ENCODE results near the gene SLC17A7.

SLC17A7 gene

GRCh38 chr19:49441960-49442350, 628 bp upstream of the SLC17A7 start:
- H3K27me3 ChIP-seq (ENCODE audit: control insufficient read depth, insufficient read depth, low read length) = peaks cover 51% of the 10 kb centered on the region
- no peaks in the 10 kb centered on the region for H3K9me3 ChIP-seq (replicated peaks; ENCODE audit: low read length)
- peak overlapping the region; percentile 97 for H3K4me2 ChIP-seq (ENCODE audit: low read length)
- H3K4me3 ChIP-seq (ENCODE audit: low read length) = no peak overlapping the region
- no peaks in the 10 kb centered on the region for H3K36me3 ChIP-seq (ENCODE audit: insufficient read depth, low read length)
- no peaks in the 10 kb centered on the region for H3K4me1 ChIP-seq (ENCODE audit: control insufficient read depth, insufficient read depth, low read length)
- no peak overlapping the region for H3K9ac ChIP-seq (ENCODE audit: low read depth, low read length)

GRCh38 chr19:49440439-49441209, 703 bp downstream of the SLC17A7 start:
- Histone ChIP-seq H3K4me2 (ENCODE audit: low read length) (peak overlapping the region; percentile 63), H3K9ac (ENCODE audit: low read depth, low read length) (no peak overlapping the region), H3K36me3 (ENCODE audit: insufficient read depth, low read length) (no peaks in the 10 kb centered on the region), H3K4me3 (ENCODE audit: low read length) (no peak overlapping the region), H3K27me3 (ENCODE audit: control insufficient read depth, insufficient read depth, low read length) (peaks cover 64% of the 10 kb centered on the region), H3K9me3 (replicated peaks; ENCODE audit: low read length) (no peaks in the 10 kb centered on the region), H3K4me1 (ENCODE audit: control insufficient read depth, insufficient read depth, low read length) (no peaks in the 10 kb centered on the region)

- no peaks in the 10 kb centered on the region for H3K9me3 ChIP-seq (replicated peaks; ENCODE audit: low read length)
- peaks cover 72% of the 10 kb centered on the region for H3K27me3 ChIP-seq (ENCODE audit: control insufficient read depth, insufficient read depth, low read length)
- no peak overlapping the region for H3K4me2 ChIP-seq (ENCODE audit: low read length)
- no peak overlapping the region for H3K9ac ChIP-seq (ENCODE audit: low read depth, low read length)
- H3K4me1 ChIP-seq (ENCODE audit: control insufficient read depth, insufficient read depth, low read length) = no peaks in the 10 kb centered on the region
- no peaks in the 10 kb centered on the region for H3K36me3 ChIP-seq (ENCODE audit: insufficient read depth, low read length)
- H3K4me3 ChIP-seq (ENCODE audit: low read length) = no peak overlapping the region
These were observed 1.5 kb downstream of the SLC17A7 start for GRCh38 chr19:49439836-49440235.

- Histone ChIP-seq H3K9ac (ENCODE audit: low read depth, low read length) (no peak overlapping the region), H3K9me3 (replicated peaks; ENCODE audit: low read length) (no peaks in the 10 kb centered on the region), H3K4me2 (ENCODE audit: low read length) (no peak overlapping the region), H3K4me3 (ENCODE audit: low read length) (no peak overlapping the region), H3K27me3 (ENCODE audit: control insufficient read depth, insufficient read depth, low read length) (peaks cover 83% of the 10 kb centered on the region), H3K4me1 (ENCODE audit: control insufficient read depth, insufficient read depth, low read length) (no peaks in the 10 kb centered on the region), H3K36me3 (ENCODE audit: insufficient read depth, low read length) (no peaks in the 10 kb centered on the region)
These were observed 3.1 kb downstream of the SLC17A7 start for GRCh38 chr19:49438261-49438660.

GRCh38 chr19:49437231-49437630, 4.1 kb downstream of the SLC17A7 start:
- H3K9me3 ChIP-seq (replicated peaks; ENCODE audit: low read length) = no peaks in the 10 kb centered on the region
- no peak overlapping the region for H3K4me3 ChIP-seq (ENCODE audit: low read length)
- H3K4me1 ChIP-seq (ENCODE audit: control insufficient read depth, insufficient read depth, low read length) = no peaks in the 10 kb centered on the region
- no peaks in the 10 kb centered on the region for H3K36me3 ChIP-seq (ENCODE audit: insufficient read depth, low read length)
- no peak overlapping the region for H3K4me2 ChIP-seq (ENCODE audit: low read length)
- H3K9ac ChIP-seq (ENCODE audit: low read depth, low read length) = no peak overlapping the region
- H3K27me3 ChIP-seq (ENCODE audit: control insufficient read depth, insufficient read depth, low read length) = peaks cover 90% of the 10 kb centered on the region

- no peaks in the 10 kb centered on the region for H3K36me3 ChIP-seq (ENCODE audit: insufficient read depth, low read length)
- H3K4me3 ChIP-seq (ENCODE audit: low read length) = no peak overlapping the region
- no peaks in the 10 kb centered on the region for H3K4me1 ChIP-seq (ENCODE audit: control insufficient read depth, insufficient read depth, low read length)
- H3K27me3 ChIP-seq (ENCODE audit: control insufficient read depth, insufficient read depth, low read length) = peaks cover 89% of the 10 kb centered on the region
- H3K4me2 ChIP-seq (ENCODE audit: low read length) = no peak overlapping the region
- H3K9me3 ChIP-seq (replicated peaks; ENCODE audit: low read length) = no peaks in the 10 kb centered on the region
- no peak overlapping the region for H3K9ac ChIP-seq (ENCODE audit: low read depth, low read length)
These were observed 4.8 kb downstream of the SLC17A7 start for GRCh38 chr19:49436381-49437017.

- Histone ChIP-seq H3K4me2 (ENCODE audit: low read length) (no peak overlapping the region), H3K36me3 (ENCODE audit: insufficient read depth, low read length) (no peaks in the 10 kb centered on the region), H3K4me1 (ENCODE audit: control insufficient read depth, insufficient read depth, low read length) (no peaks in the 10 kb centered on the region), H3K4me3 (ENCODE audit: low read length) (no peak overlapping the region), H3K9me3 (replicated peaks; ENCODE audit: low read length) (no peaks in the 10 kb centered on the region), H3K9ac (ENCODE audit: low read depth, low read length) (no peak overlapping the region), H3K27me3 (ENCODE audit: control insufficient read depth, insufficient read depth, low read length) (peaks cover 91% of the 10 kb centered on the region)
These were observed 5.7 kb downstream of the SLC17A7 start for GRCh38 chr19:49435670-49436069.

GRCh38 chr19:49434907-49435583, 6.3 kb downstream of the SLC17A7 start:
- Histone ChIP-seq H3K36me3 (ENCODE audit: insufficient read depth, low read length) (no peaks in the 10 kb centered on the region), H3K4me3 (ENCODE audit: low read length) (no peak overlapping the region), H3K9me3 (replicated peaks; ENCODE audit: low read length) (no peaks in the 10 kb centered on the region), H3K27me3 (ENCODE audit: control insufficient read depth, insufficient read depth, low read length) (peaks cover 91% of the 10 kb centered on the region), H3K4me1 (ENCODE audit: control insufficient read depth, insufficient read depth, low read length) (no peaks in the 10 kb centered on the region), H3K4me2 (ENCODE audit: low read length) (no peak overlapping the region), H3K9ac (ENCODE audit: low read depth, low read length) (no peak overlapping the region)

GRCh38 chr19:49433240-49433901, 8.0 kb downstream of the SLC17A7 start:
- H3K9ac ChIP-seq (ENCODE audit: low read depth, low read length) = no peak overlapping the region
- no peaks in the 10 kb centered on the region for H3K36me3 ChIP-seq (ENCODE audit: insufficient read depth, low read length)
- no peak overlapping the region for H3K4me3 ChIP-seq (ENCODE audit: low read length)
- no peaks in the 10 kb centered on the region for H3K4me1 ChIP-seq (ENCODE audit: control insufficient read depth, insufficient read depth, low read length)
- no peaks in the 10 kb centered on the region for H3K9me3 ChIP-seq (replicated peaks; ENCODE audit: low read length)
- H3K27me3 ChIP-seq (ENCODE audit: control insufficient read depth, insufficient read depth, low read length) = peaks cover 91% of the 10 kb centered on the region
- H3K4me2 ChIP-seq (ENCODE audit: low read length) = no peak overlapping the region

GRCh38 chr19:49432141-49433073, 8.9 kb downstream of the SLC17A7 start:
- Histone ChIP-seq H3K4me3 (ENCODE audit: low read length) (no peak overlapping the region), H3K36me3 (ENCODE audit: insufficient read depth, low read length) (no peaks in the 10 kb centered on the region), H3K9me3 (replicated peaks; ENCODE audit: low read length) (no peaks in the 10 kb centered on the region), H3K9ac (ENCODE audit: low read depth, low read length) (no peak overlapping the region), H3K27me3 (ENCODE audit: control insufficient read depth, insufficient read depth, low read length) (peaks cover 89% of the 10 kb centered on the region), H3K4me1 (ENCODE audit: control insufficient read depth, insufficient read depth, low read length) (no peaks in the 10 kb centered on the region), H3K4me2 (ENCODE audit: low read length) (no peak overlapping the region)

Measured in skeletal muscle satellite cell (primary cell).